ENCODE results near the gene UNC13A. TPM values are rescaled to one million over a fixed set of nuclear protein-coding genes. Genes with fewer than 3 reads are reported as not detected.
A peak's percentile ranks its signal among the peaks of the same experiment; 100 is the strongest.

Gene UNC13A
- total RNA-seq, 1 experiment from 2014 or later: 29.0 TPM

GRCh38 chr19:17562561-17562960 lies 125.6 kb downstream of the UNC13A start:
- ATAC-seq: no peak
- H3K9me2 ChIP-seq (ENCODE audit: insufficient read depth): no peaks in the 10 kb centered on the region
- TF ChIP-seq SP1 (IDR thresholded peaks at IDR 0.05; ENCODE audit: low read depth): no peak
- TF ChIP-seq, protein P1, sequence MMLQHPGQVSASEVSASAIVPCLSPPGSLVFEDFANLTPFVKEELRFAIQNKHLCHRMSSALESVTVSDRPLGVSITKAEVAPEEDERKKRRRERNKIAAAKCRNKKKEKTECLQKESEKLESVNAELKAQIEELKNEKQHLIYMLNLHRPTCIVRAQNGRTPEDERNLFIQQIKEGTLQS (IDR thresholded peaks at IDR 0.05): no peak
- TF ChIP-seq EZH2phosphoT487 (IDR thresholded peaks at IDR 0.05; ENCODE audit: borderline replicate concordance): no peak
- no peak for TF ChIP-seq SRF (IDR thresholded peaks at IDR 0.05; ENCODE audit: low read depth)
- TF ChIP-seq FOSL1 (IDR thresholded peaks at IDR 0.05; ENCODE audit: low read depth): no peak
- peaks cover 51% of the 10 kb centered on the region for H3K79me2 ChIP-seq (ENCODE audit: insufficient read depth, low read length)
- no peaks in the 10 kb centered on the region for H3K4me1 ChIP-seq (ENCODE audit: control insufficient read depth in 1 of 2, insufficient read depth in 2 of 2, low read length in 2 of 2)
- BruUV-seq (replicated peaks): no TSS peak
- H3K27ac ChIP-seq (ENCODE audit: low read depth, low read length): peak overlapping the region; percentile 13; the same call in 1 of the 2 replicates
- H2AFZ ChIP-seq (ENCODE audit: low read depth, low read length, poor library complexity, severe bottlenecking): no peak overlapping the region
- no peak overlapping the region for H3K4me2 ChIP-seq (ENCODE audit: low read length)
- H4K20me1 ChIP-seq (ENCODE audit: insufficient read depth): no peaks in the 10 kb centered on the region
- H3K27me3 ChIP-seq (ENCODE audit: insufficient read depth, low read length): no peaks in the 10 kb centered on the region
- no peak for DNase-seq (ENCODE audit: low read depth, low spot score)
- POLR2A ChIA-PET: no interaction called here
- H3K9ac ChIP-seq (ENCODE audit: low read length): no peak overlapping the region
- RAD21 ChIA-PET (ENCODE audit: low non-redundant PET in 1 of 2, low total read pairs in 2 of 2, uncharacterized antibody in 2 of 2, unreplicated experiment in 2 of 2): no interaction called here
- CTCF ChIA-PET: interaction anchor here (1.1 kb wide), 1 partner anchor 11 kb away, joined by 3 read pairs; no protein-coding TSS in a partner anchor
- H3K36me3 ChIP-seq (ENCODE audit: control insufficient read depth in 1 of 2, insufficient read depth in 2 of 2, low read length in 2 of 2): peaks cover 31 to 35% of the 10 kb centered on the region in 2 experiments; a peak in 3 of 4 replicates
- H3K9me3 ChIP-seq (ENCODE audit: control insufficient read depth in 1 of 2, insufficient read depth in 1 of 2, low read depth in 1 of 2, low read length in 2 of 2): no peaks in the 10 kb centered on the region
- H3K4me3 ChIP-seq (replicated peaks in 1 of 2; ENCODE audit: low read depth in 1 of 2, low read length in 2 of 2): no peak overlapping the region
- intact Hi-C loops (cut with micrococcal nuclease): no loop called here

GRCh38 chr19:17562097-17562496 lies 126.1 kb downstream of the UNC13A start:
- ATAC-seq (no peak), DNase-seq (ENCODE audit: low read depth, low spot score) (no peak)
- no peak for TF ChIP-seq RAD21 (IDR thresholded peaks at IDR 0.05; ENCODE audit: low read depth)
- Histone ChIP-seq H3K9me2 (ENCODE audit: insufficient read depth) (no peaks in the 10 kb centered on the region), H3K9me3 (ENCODE audit: control insufficient read depth in 1 of 2, insufficient read depth in 1 of 2, low read depth in 1 of 2, low read length in 2 of 2) (no peaks in the 10 kb centered on the region), H3K36me3 (ENCODE audit: control insufficient read depth in 1 of 2, insufficient read depth in 2 of 2, low read length in 2 of 2) (peaks cover 31 to 40% of the 10 kb centered on the region in 2 experiments), H3K9ac (ENCODE audit: low read length) (no peak overlapping the region), H3K79me2 (ENCODE audit: insufficient read depth, low read length) (peaks cover 56% of the 10 kb centered on the region), H3K4me1 (ENCODE audit: control insufficient read depth in 1 of 2, insufficient read depth in 2 of 2, low read length in 2 of 2) (peaks cover 0 to under 1% of the 10 kb centered on the region in 2 experiments; a peak in 1 of 4 replicates), H3K27me3 (ENCODE audit: insufficient read depth, low read length) (no peaks in the 10 kb centered on the region), H4K20me1 (ENCODE audit: insufficient read depth) (no peaks in the 10 kb centered on the region), H3K4me3 (replicated peaks in 1 of 2; ENCODE audit: low read depth in 1 of 2, low read length in 2 of 2) (no peak overlapping the region), H3K27ac (ENCODE audit: low read depth, low read length) (no peak overlapping the region; the same call in 1 of the 2 replicates), H3K4me2 (ENCODE audit: low read length) (no peak overlapping the region), H2AFZ (ENCODE audit: low read depth, low read length, poor library complexity, severe bottlenecking) (no peak overlapping the region)
- no TSS peak for BruUV-seq (replicated peaks)
- intact Hi-C loops (cut with micrococcal nuclease): no loop called here
- RAD21 ChIA-PET (ENCODE audit: low non-redundant PET in 1 of 2, low total read pairs in 2 of 2, uncharacterized antibody in 2 of 2, unreplicated experiment in 2 of 2): no interaction called here
- CTCF ChIA-PET: interaction anchor here (1.1 kb wide), 1 partner anchor 12 kb away, joined by 3 read pairs; no protein-coding TSS in a partner anchor
- POLR2A ChIA-PET: no interaction called here

Data from HCT116 (cell line).